ENCODE data around the gene CRYM. TPM values are rescaled to one million over a fixed set of nuclear protein-coding genes. Genes with fewer than 3 reads are reported as not detected.

CRYM gene
- total RNA-seq, 1 experiment from 2014 or later, result 4.9 TPM

DNA sequence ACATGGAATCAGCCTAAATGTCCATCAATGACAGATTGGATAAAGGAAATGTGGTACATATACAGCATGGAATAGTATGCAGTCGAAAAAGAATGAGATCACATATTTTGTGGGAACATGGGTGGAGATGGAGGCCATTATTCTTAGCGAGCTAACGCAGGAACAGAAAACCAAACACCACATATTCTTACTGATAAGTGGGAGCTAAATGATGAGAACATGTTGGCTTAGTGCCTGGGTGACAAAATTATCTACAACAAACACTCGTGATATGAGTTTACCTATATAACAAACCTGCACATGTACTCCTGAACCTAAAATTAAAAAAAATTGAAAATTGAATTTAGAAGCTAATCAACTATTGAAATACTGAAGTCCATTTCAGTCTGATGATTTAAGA lies 38.4 kb downstream of the CRYM start:
- RAD21 ChIA-PET (ENCODE audit: low non-redundant PET in 1 of 2, low total read pairs in 2 of 2, uncharacterized antibody in 2 of 2, unreplicated experiment in 2 of 2), result no interaction called here
- BruUV-seq (replicated peaks), result no TSS peak
- Histone ChIP-seq H3K79me2 (ENCODE audit: insufficient read depth, low read length) (no peaks in the 10 kb centered on the region), H3K27me3 (ENCODE audit: insufficient read depth, low read length) (0 out of 2 replicates have a peak, but pooled peaks cover 6% of the 10 kb centered on the region), H3K9ac (ENCODE audit: low read length) (no peak overlapping the region), H3K4me3 (replicated peaks in 1 of 2; ENCODE audit: low read depth in 1 of 2, low read length in 2 of 2) (no peak overlapping the region), H3K9me2 (ENCODE audit: insufficient read depth) (no peaks in the 10 kb centered on the region; the same call in 1 of the 2 replicates), H3K4me1 (ENCODE audit: control insufficient read depth in 1 of 2, insufficient read depth in 2 of 2, low read length in 2 of 2) (no peaks in the 10 kb centered on the region), H3K27ac (ENCODE audit: low read depth, low read length) (no peak overlapping the region), H3K4me2 (ENCODE audit: low read length) (no peak overlapping the region), H2AFZ (ENCODE audit: low read depth, low read length, poor library complexity, severe bottlenecking) (no peak overlapping the region), H3K9me3 (ENCODE audit: control insufficient read depth in 1 of 2, insufficient read depth in 1 of 2, low read depth in 1 of 2, low read length in 2 of 2) (no peaks in the 10 kb centered on the region), H3K36me3 (ENCODE audit: control insufficient read depth in 1 of 2, insufficient read depth in 2 of 2, low read length in 2 of 2) (no peaks in the 10 kb centered on the region), H4K20me1 (ENCODE audit: insufficient read depth) (no peaks in the 10 kb centered on the region)
- ATAC-seq (no peak), DNase-seq (ENCODE audit: low read depth, low spot score) (no peak)
- POLR2A ChIA-PET, result no interaction called here
- intact Hi-C loops (cut with micrococcal nuclease), result no loop called here
- CTCF ChIA-PET, result no interaction called here
- TF ChIP-seq ZNF274 (IDR thresholded peaks at IDR 0.05; ENCODE audit: low read depth, low read length) (no peak), SP1 (IDR thresholded peaks at IDR 0.05; ENCODE audit: low read depth) (no peak), EZH2phosphoT487 (IDR thresholded peaks at IDR 0.05; ENCODE audit: borderline replicate concordance) (no peak), ELF1 (IDR thresholded peaks at IDR 0.05; ENCODE audit: borderline replicate concordance, low read depth) (no peak), EGR1 (IDR thresholded peaks at IDR 0.05; ENCODE audit: low read depth) (no peak), POLR2AphosphoS5 (IDR thresholded peaks at IDR 0.05; ENCODE audit: low read depth, low read length) (no peak), REST (IDR thresholded peaks at IDR 0.05; ENCODE audit: low read depth) (no peak), TCF7L2 (IDR thresholded peaks at IDR 0.05; ENCODE audit: borderline replicate concordance, extremely low read depth, insufficient read depth, insufficient read length) (no peak), SRF (IDR thresholded peaks at IDR 0.05; ENCODE audit: low read depth) (no peak), EZH2 (IDR thresholded peaks at IDR 0.05) (no peak), CEBPB (IDR thresholded peaks at IDR 0.05; ENCODE audit: low read depth) (no peak), POLR2A (IDR thresholded peaks at IDR 0.05; ENCODE audit: borderline replicate concordance, extremely low read depth, insufficient read depth, insufficient read length) (no peak), YY1 (IDR thresholded peaks at IDR 0.05; ENCODE audit: extremely low read depth, insufficient replicate concordance, low read depth, low read length) (no peak), ZFX (IDR thresholded peaks at IDR 0.05) (no peak), CBX3 (IDR thresholded peaks at IDR 0.05; ENCODE audit: low read depth) (no peak), RAD21 (IDR thresholded peaks at IDR 0.05; ENCODE audit: low read depth) (no peak), FOSL1 (IDR thresholded peaks at IDR 0.05; ENCODE audit: low read depth) (no peak)
- TF ChIP-seq, protein P1, sequence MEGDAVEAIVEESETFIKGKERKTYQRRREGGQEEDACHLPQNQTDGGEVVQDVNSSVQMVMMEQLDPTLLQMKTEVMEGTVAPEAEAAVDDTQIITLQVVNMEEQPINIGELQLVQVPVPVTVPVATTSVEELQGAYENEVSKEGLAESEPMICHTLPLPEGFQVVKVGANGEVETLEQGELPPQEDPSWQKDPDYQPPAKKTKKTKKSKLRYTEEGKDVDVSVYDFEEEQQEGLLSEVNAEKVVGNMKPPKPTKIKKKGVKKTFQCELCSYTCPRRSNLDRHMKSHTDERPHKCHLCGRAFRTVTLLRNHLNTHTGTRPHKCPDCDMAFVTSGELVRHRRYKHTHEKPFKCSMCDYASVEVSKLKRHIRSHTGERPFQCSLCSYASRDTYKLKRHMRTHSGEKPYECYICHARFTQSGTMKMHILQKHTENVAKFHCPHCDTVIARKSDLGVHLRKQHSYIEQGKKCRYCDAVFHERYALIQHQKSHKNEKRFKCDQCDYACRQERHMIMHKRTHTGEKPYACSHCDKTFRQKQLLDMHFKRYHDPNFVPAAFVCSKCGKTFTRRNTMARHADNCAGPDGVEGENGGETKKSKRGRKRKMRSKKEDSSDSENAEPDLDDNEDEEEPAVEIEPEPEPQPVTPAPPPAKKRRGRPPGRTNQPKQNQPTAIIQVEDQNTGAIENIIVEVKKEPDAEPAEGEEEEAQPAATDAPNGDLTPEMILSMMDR (IDR thresholded peaks at IDR 0.05 in 2 of 3, conservative IDR thresholded peaks at IDR 0.05 in 1 of 3; ENCODE audit: borderline replicate concordance in 1 of 3, insufficient read depth in 1 of 3, low read depth in 2 of 3, low read length in 2 of 3), result no peak
- TF ChIP-seq, protein P2, sequence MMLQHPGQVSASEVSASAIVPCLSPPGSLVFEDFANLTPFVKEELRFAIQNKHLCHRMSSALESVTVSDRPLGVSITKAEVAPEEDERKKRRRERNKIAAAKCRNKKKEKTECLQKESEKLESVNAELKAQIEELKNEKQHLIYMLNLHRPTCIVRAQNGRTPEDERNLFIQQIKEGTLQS (IDR thresholded peaks at IDR 0.05), result no peak
